ENCODE results near the gene GPX6.

GRCh38 chr6:28525496-28526039 lies 10.0 kb upstream of the GPX6 start, which contains the start of gene GPX5:
- TF ChIP-seq CTCF (IDR thresholded peaks at IDR 0.05): no peak
- no peak for TF ChIP-seq ZFX (IDR thresholded peaks at IDR 0.05; ENCODE audit: borderline replicate concordance)
